Right lobe of liver (tissue), 6 donors: ENCODE measurements around the gene MEGF8. TPM values are rescaled to one million over a fixed set of nuclear protein-coding genes. Genes with fewer than 3 reads are reported as not detected.

Experiments
- ATAC-seq, 4 donors: fragments of 200-7000 bp; cut with Tn5 transposase; one replicate each; pipeline ENCODE4 v1.9.1; 2020; ENCODE audit warnings: mild to moderate bottlenecking in 4 of 4, moderate library complexity in 4 of 4
- DNase-seq, 3 donors: peaks; one replicate each; pipeline ENCODE4 v3.0.0-alpha.2; 2020
- H3K27ac ChIP-seq, 3 donors: fragments of 200-600 bp; one replicate each; pipeline ENCODE4 v1.8.0; 2022
- H3K27me3 ChIP-seq, 2 donors: fragments of 200-600 bp; one replicate each; pipeline ENCODE4 v1.8.0; 2022
- H3K36me3 ChIP-seq, 4 donors: fragments of 200-600 bp; sonication (generic) in 1 of 4; one replicate each; pipeline versions ENCODE4 v1.5.1 to v1.8.0; 2017 to 2022; ENCODE audit warnings: control low read depth in 1 of 4
- H3K4me1 ChIP-seq, 4 donors: fragments of 200-600 bp; sonication (generic) in 1 of 4; one replicate each; pipeline versions ENCODE4 v1.5.1 to v1.8.0; 2017 to 2022; ENCODE audit warnings: control low read depth in 1 of 4
- H3K4me3 ChIP-seq, 3 donors: fragments of 200-600 bp; one replicate each; pipeline ENCODE4 v1.8.0; 2022
- H3K9me3 ChIP-seq, 4 donors: fragments of 200-600 bp; sonication (generic) in 1 of 4; one replicate each; pipeline versions ENCODE4 v1.5.1 to v1.8.0; 2017 to 2022; ENCODE audit warnings: control low read depth in 1 of 4
- CTCF ChIP-seq, 4 donors: fragments of 200-600 bp in 3 of 4; fragments of 450-650 bp in 1 of 4; IDR thresholded peaks; one replicate each; pipeline versions ENCODE4 v1.5.1 to v1.8.0; 2016 to 2022; ENCODE audit warnings: antibody characterized with exemption in 4 of 4, mild to moderate bottlenecking in 2 of 4
- POLR2A ChIP-seq: fragments of 450-650 bp; IDR thresholded peaks from one replicate; pipeline ENCODE4 v1.6.1; 2017; ENCODE audit warnings: antibody characterized with exemption, mild to moderate bottlenecking
- WGBS: methylation state at CpG from one replicate; pipeline ENCODE4 v1.1.6; 2018; ENCODE audit warnings: low coverage, low lambda C conversion rate; ENCODE audit not compliant: insufficient coverage; ENCODE audit errors: missing lambda C conversion rate; 5-methylcytosine and 5-hydroxymethylcytosine counted together
- intact Hi-C, 2 donors: fragments of 100-400 bp; cut with DNase I; formaldehyde crosslinking; loops; one replicate each; pipeline versions ENCODE4 v1.11.2 to v1.14.1; 2022
- total RNA-seq, 6 experiments: library from RNA; depleted of rRNA in 2 of 6; stranded (reverse); fragments of >200 nt in 2 of 6; fragmentation: NEBNext Ultra II Directional in 3 of 6; extraction: Animal tissue kit (Norgen Biotek cat#: 25700) in 3 of 6; gene quantifications; one replicate each; pipeline versions ENCODE4 v1.1.0 to v1.2.4, GENCODE V29; 2016 to 2023
- donor health status: DM: no; HTN: yes; CAD: no.
- donor health status: DM: no; HTN: no; CAD: no.
- donor health status: DM: no; HTN: no; CAD: no.
- donor health status: DM: no; HTN: yes; CAD: no.
- donor health status: DM: no; HTN: yes; CAD: no.

The MEGF8 gene
- total RNA-seq, 6 experiments from 2014 or later, result 5.5 to 11.0 (median 8.7) TPM

GRCh38 chr19:42293540-42293939, 31.9 kb upstream of the MEGF8 start:
- H3K9me3 ChIP-seq, result no peaks in the 10 kb centered on the region
- peaks cover 0 to 49% (median 27%) of the 10 kb centered on the region in 4 donors for H3K36me3 ChIP-seq
- peaks cover 0 to 7% (median 0%) of the 10 kb centered on the region in 4 donors for H3K4me1 ChIP-seq
- TF ChIP-seq POLR2A (no peak), CTCF (IDR thresholded peaks at IDR 0.05) (no peak)
- H3K4me3 ChIP-seq, result no peak overlapping the region
- DNase-seq (peak in 2 of 3 donors; percentile 26 to 40), ATAC-seq (no peak)
- 50% methylated on average over 2 of the region's 17 CpGs for WGBS
- H3K27me3 ChIP-seq, result no peaks in the 10 kb centered on the region
- no peak overlapping the region for H3K27ac ChIP-seq
- intact Hi-C loops, result loop anchor here in 1 of 2 donors (10.0 kb wide), 1 partner anchor 49 kb away; the partner anchor contains the start of gene GSK3A

GRCh38 chr19:42293948-42294347, 31.5 kb upstream of the MEGF8 start:
- DNase-seq, result peak in 1 of 3 donors; percentile 43
- WGBS, result no CpG with 5 or more reads among the region's 15 CpGs
- Histone ChIP-seq H3K36me3 (peaks cover 0 to 46% (median 24%) of the 10 kb centered on the region in 4 donors), H3K27me3 (no peaks in the 10 kb centered on the region), H3K9me3 (no peaks in the 10 kb centered on the region), H3K4me1 (peaks cover 0 to 9% (median 0%) of the 10 kb centered on the region in 4 donors), H3K27ac (no peak overlapping the region), H3K4me3 (no peak overlapping the region)
- intact Hi-C loops, result loop anchor here in 1 of 2 donors (10.0 kb wide), 1 partner anchor 49 kb away; the partner anchor contains the start of gene GSK3A
- TF ChIP-seq POLR2A, result no peak
- TF ChIP-seq CTCF (IDR thresholded peaks at IDR 0.05), result no peak
- ATAC-seq, result no peak

- WGBS, result 88% methylated on average over 15 of the region's 24 CpGs
- Histone ChIP-seq H3K4me3 (no peak overlapping the region), H3K9me3 (no peaks in the 10 kb centered on the region), H3K27me3 (no peaks in the 10 kb centered on the region), H3K27ac (no peak overlapping the region), H3K36me3 (peaks cover 0 to 39% (median 19%) of the 10 kb centered on the region in 4 donors), H3K4me1 (peaks cover 0 to 9% (median 0%) of the 10 kb centered on the region in 4 donors)
- no peak for ATAC-seq
- no peak for TF ChIP-seq POLR2A
- TF ChIP-seq CTCF (IDR thresholded peaks at IDR 0.05), result no peak
- peak in 2 of 3 donors; percentile 28 to 36 for DNase-seq
- intact Hi-C loops, result loop anchor here in 1 of 2 donors (10.0 kb wide), 1 partner anchor 50 kb away; the partner anchor contains the start of gene GSK3A
These were observed 30.8 kb upstream of the MEGF8 start for GRCh38 chr19:42294471-42295137.

GRCh38 chr19:42295342-42295741, 30.1 kb upstream of the MEGF8 start:
- TF ChIP-seq CTCF (IDR thresholded peaks at IDR 0.05) (no peak), POLR2A (no peak)
- H3K36me3 ChIP-seq, result peaks cover 0 to 32% (median 15%) of the 10 kb centered on the region in 4 donors
- intact Hi-C loops, result loop anchor here in 1 of 2 donors (10.0 kb wide), 1 partner anchor 51 kb away; the partner anchor contains the start of gene GSK3A
- no peak overlapping the region for H3K27ac ChIP-seq
- H3K27me3 ChIP-seq, result no peaks in the 10 kb centered on the region
- ATAC-seq (no peak), DNase-seq (peak in 1 of 3 donors; percentile 19)
- H3K4me3 ChIP-seq, result no peak overlapping the region
- H3K9me3 ChIP-seq, result no peaks in the 10 kb centered on the region
- no CpG with 5 or more reads among the region's 5 CpGs for WGBS
- H3K4me1 ChIP-seq, result peaks cover 0 to 9% (median 0%) of the 10 kb centered on the region in 4 donors
